Ascending aorta (tissue), 2 donors: ENCODE data around the gene TMEM100. TPM values are rescaled to one million over a fixed set of nuclear protein-coding genes. Genes with fewer than 3 reads are reported as not detected.

Experiments
- DNase-seq, 2 donors: peaks; one replicate each; pipeline ENCODE4 v3.0.0-alpha.2; 2019; ENCODE audit warnings: low spot score in 2 of 2
- H3K27ac ChIP-seq, 2 donors: fragments of 200-600 bp; sonication (generic); one replicate each; pipeline ENCODE4 v1.5.1; 2016 to 2017; ENCODE audit warnings: mild to moderate bottlenecking in 1 of 2
- H3K27me3 ChIP-seq: fragments of 200-600 bp; sonication (generic); one replicate; pipeline ENCODE4 v1.5.1; 2017
- H3K36me3 ChIP-seq, 2 donors: fragments of 200-600 bp; sonication (generic); one replicate each; pipeline ENCODE4 v1.5.1; 2016
- H3K4me1 ChIP-seq, 2 donors: fragments of 200-600 bp; sonication (generic); one replicate each; pipeline ENCODE4 v1.5.1; 2016 to 2017; ENCODE audit warnings: mild to moderate bottlenecking in 1 of 2
- H3K4me3 ChIP-seq, 2 donors: fragments of 200-600 bp; sonication (generic); one replicate each; pipeline ENCODE4 v1.5.1; 2016 to 2017; ENCODE audit warnings: mild to moderate bottlenecking in 1 of 2
- H3K9me3 ChIP-seq, 2 donors: fragments of 200-600 bp; sonication (generic); one replicate each; pipeline ENCODE4 v1.5.1; 2016
- intact Hi-C: fragments of 100-400 bp; cut with DNase I; formaldehyde crosslinking; loops from one replicate; pipeline ENCODE4 v1.15.1; 2023
- total RNA-seq: library from RNA; depleted of rRNA; stranded (reverse); fragments of >200 nt; gene quantifications from one replicate; pipeline ENCODE4 v1.1.0, GENCODE V29; 2016
- TF ChIP-seq, protein P1 (sequence below), 3 experiments: fragments of 200-600 bp in 2 of 3; fragments of 450-650 bp in 1 of 3; sonication (generic) in 2 of 3; IDR thresholded peaks; one replicate each; pipeline ENCODE4 v1.5.1; 2016 to 2019; ENCODE audit warnings: antibody characterized with exemption in 3 of 3, mild to moderate bottlenecking in 1 of 3, moderate library complexity in 1 of 3

Gene TMEM100
- total RNA-seq, 1 donor from 2014 or later = 1.7 TPM

DNA sequence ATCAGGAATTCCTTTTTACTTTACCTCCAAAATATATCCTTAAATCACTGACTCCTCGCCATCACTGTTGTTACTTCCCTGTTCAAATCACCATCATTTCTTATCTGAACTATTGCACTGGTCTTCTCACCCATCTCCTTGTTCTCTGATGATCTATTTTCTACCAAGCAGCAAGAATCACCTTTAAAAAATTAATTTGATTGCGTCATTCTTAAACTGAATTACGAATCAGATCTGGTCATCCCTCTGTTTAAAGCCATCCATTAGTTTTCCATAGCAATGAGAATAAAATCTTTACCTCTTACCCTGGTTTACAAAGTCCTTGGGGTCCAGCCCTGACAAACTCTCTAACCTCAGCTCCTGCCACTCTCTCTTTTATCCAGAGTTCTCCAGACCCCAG lies 42.8 kb upstream of the TMEM100 start:
- intact Hi-C loops = no loop called here
- H3K4me3 ChIP-seq = no peak overlapping the region
- peaks cover 0 to 3% of the 10 kb centered on the region in 2 donors for H3K4me1 ChIP-seq
- TF ChIP-seq, protein P1, sequence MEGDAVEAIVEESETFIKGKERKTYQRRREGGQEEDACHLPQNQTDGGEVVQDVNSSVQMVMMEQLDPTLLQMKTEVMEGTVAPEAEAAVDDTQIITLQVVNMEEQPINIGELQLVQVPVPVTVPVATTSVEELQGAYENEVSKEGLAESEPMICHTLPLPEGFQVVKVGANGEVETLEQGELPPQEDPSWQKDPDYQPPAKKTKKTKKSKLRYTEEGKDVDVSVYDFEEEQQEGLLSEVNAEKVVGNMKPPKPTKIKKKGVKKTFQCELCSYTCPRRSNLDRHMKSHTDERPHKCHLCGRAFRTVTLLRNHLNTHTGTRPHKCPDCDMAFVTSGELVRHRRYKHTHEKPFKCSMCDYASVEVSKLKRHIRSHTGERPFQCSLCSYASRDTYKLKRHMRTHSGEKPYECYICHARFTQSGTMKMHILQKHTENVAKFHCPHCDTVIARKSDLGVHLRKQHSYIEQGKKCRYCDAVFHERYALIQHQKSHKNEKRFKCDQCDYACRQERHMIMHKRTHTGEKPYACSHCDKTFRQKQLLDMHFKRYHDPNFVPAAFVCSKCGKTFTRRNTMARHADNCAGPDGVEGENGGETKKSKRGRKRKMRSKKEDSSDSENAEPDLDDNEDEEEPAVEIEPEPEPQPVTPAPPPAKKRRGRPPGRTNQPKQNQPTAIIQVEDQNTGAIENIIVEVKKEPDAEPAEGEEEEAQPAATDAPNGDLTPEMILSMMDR (IDR thresholded peaks at IDR 0.05) = no peak
- no peak overlapping the region for H3K27ac ChIP-seq
- H3K9me3 ChIP-seq = no peaks in the 10 kb centered on the region
- no peak for DNase-seq
- H3K27me3 ChIP-seq = no peaks in the 10 kb centered on the region
- no peaks in the 10 kb centered on the region for H3K36me3 ChIP-seq

DNA sequence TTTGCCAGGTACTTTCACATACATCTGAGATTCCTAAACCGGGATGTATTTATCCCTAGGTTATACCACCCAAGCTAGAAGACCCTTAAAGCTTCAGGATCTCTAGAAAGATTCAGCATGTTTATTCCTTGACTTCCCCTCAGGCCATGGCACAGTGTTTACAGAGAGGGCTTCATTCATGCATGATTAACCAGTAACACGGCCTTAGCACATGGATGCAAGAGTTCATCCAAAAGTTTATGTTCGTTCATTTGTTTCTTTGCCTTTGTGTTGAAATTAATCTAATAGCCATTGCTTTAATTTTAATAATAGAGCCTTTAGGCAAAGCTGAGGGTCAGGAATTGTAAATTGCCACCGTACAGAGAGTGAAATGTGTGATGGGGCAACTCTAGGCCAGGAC lies 41.9 kb upstream of the TMEM100 start:
- Histone ChIP-seq H3K27me3 (no peaks in the 10 kb centered on the region), H3K27ac (no peak overlapping the region), H3K9me3 (no peaks in the 10 kb centered on the region), H3K36me3 (no peaks in the 10 kb centered on the region), H3K4me3 (no peak overlapping the region), H3K4me1 (peaks cover 0 to 3% of the 10 kb centered on the region in 2 donors)
- TF ChIP-seq, protein P1 (IDR thresholded peaks at IDR 0.05) = no peak
- intact Hi-C loops = no loop called here
- DNase-seq = no peak

DNA sequence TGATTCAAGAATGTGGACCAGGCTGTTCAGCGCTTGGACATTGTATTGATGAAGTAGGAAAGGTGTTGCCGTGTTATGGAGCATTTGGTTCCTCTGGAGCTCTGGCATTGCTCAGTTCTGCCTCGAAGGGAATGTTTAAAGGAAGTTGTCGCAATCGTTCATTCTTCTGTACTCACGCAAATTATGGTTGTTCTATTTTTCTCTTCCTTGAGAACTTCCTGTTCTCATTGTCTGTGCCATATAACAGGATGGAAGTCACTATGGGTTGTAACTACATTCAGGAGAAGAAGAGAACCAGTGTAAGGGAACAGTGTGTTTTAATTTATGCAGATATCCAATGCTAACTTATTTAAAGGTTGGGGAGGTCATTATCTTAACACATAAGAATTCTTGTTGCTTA lies 41.2 kb upstream of the TMEM100 start:
- Histone ChIP-seq H3K27ac (no peak overlapping the region), H3K27me3 (no peaks in the 10 kb centered on the region), H3K4me1 (peaks cover 0 to 3% of the 10 kb centered on the region in 2 donors), H3K36me3 (no peaks in the 10 kb centered on the region), H3K9me3 (no peaks in the 10 kb centered on the region), H3K4me3 (no peak overlapping the region)
- DNase-seq = no peak
- TF ChIP-seq, protein P1 (IDR thresholded peaks at IDR 0.05) = no peak
- intact Hi-C loops = no loop called here

DNA sequence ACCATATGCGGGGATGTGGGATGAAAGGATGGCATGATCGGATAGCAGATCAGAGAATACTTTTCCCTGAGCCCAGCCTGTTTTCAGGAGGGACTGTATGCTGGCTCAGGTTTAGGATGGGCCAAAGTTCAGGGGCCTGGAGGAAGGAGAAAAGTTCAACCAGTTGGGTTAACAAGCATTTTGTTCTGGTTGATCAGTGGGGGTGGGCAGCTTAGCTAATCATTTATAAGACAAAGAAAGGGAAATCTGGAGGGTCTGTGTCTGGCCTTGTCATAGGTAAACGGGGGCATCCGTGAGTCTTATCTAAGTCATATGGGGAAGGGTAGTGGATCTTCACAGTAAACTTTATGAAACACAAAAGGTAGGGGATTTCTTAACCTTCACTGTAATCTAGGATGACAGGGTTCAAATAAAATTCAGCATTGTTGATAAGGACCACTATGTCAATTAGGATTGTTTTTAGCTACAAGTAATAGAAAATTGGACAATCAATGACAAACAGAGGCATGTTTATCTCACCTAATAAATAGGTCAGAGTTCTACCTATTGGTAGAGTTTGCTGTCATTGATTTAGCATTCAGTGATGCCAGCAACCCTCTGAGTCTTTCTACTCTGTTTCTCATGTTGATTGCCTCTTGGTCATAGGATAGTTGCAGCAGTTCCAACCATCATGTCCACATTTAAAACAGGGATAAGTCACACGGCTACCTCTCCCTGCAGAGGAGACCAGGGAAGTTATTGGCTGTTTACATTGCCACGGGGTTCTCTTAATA lies 39.6 kb upstream of the TMEM100 start:
- Histone ChIP-seq H3K4me3 (no peak overlapping the region), H3K27me3 (no peaks in the 10 kb centered on the region), H3K36me3 (no peaks in the 10 kb centered on the region), H3K4me1 (peaks cover 0 to 3% of the 10 kb centered on the region in 2 donors), H3K9me3 (no peaks in the 10 kb centered on the region), H3K27ac (no peak overlapping the region)
- intact Hi-C loops = no loop called here
- TF ChIP-seq, protein P1 (IDR thresholded peaks at IDR 0.05) = no peak
- DNase-seq = no peak

DNA sequence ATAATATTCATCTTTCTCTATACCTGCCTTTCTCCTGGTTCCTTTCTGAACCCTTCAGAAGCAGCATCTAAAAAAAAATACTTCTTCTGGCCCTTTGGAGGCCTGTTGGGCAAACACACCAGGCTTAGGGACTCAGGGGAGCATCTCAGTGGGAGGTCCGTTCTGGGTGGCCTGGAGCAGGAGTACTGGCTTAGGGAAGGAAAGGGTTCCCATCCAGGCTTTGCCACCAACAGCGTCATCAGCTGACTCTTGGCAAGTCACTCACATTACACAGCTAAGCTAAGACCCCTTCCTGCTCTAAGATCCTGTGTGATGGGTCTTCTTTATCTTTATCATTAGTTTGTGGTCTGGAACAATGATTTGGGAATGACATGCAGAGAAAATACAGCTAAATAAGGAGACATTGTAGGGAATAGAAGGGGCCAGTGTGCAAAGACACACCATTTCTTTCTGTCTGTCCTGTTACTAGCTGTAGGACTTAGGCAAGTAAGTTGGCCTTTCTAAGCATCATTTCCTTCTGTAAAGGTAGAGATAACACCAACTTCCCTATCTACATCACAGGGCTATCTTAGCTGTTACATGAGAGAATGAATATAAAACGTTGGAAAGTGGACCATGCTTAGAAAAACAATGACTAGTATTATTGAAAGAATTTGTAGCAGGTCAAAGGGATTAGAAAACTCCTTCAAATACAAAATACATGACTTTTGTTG lies 38.1 kb upstream of the TMEM100 start:
- intact Hi-C loops = no loop called here
- H3K4me3 ChIP-seq = no peak overlapping the region
- DNase-seq = no peak
- no peaks in the 10 kb centered on the region for H3K9me3 ChIP-seq
- TF ChIP-seq, protein P1 (IDR thresholded peaks at IDR 0.05) = no peak
- no peak overlapping the region for H3K27ac ChIP-seq
- H3K27me3 ChIP-seq = no peaks in the 10 kb centered on the region
- no peaks in the 10 kb centered on the region for H3K36me3 ChIP-seq
- peaks cover 0 to 3% of the 10 kb centered on the region in 2 donors for H3K4me1 ChIP-seq
